ENCODE results near the gene TFF2. TPM values are rescaled to one million over a fixed set of nuclear protein-coding genes. Genes with fewer than 3 reads are reported as not detected.

TFF2 gene
- polyA plus RNA-seq, 1 donor (not counting 4 experiments of a cell fraction or from before 2014, with no cell fraction given), result not detected

DNA sequence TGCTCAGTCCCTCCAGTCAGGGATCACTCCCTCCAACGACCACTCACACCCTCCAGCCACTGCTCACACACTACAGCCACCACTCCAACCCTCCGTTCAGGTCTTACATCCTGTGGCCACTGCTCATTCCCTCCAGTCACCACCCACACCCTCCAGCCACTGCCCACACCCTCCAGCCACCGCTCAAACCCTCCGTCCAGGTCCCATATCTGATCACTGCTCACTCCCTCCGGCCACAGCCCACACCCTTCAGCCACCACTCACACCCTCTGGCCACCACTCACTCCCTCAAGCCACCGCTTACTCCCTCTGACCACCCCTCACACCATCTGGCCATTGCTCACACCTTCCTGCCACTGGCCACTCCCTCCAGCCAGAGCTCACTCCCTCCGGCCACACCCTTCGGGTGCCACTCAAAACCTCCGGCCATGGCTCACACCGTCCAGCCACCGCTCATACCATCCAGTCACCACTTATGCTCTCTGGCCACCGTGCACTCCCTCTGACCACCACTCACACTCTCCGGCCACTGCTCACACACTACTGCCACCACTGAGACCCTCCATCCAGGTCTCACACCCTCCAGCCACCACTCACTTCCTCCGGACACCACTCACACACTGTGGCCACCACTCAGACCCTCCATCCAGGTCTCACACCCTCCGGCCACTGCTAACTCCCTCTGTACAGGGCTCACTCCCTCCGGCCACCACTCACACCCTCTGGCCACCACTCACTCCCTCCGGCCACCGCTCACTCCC, 20.3 kb upstream of the TFF2 start:
- no peaks in the 10 kb centered on the region for H4K20me1 ChIP-seq (ENCODE audit: control insufficient read depth, extremely low read depth, insufficient read depth, low read length)
- TF ChIP-seq EZH2 (IDR thresholded peaks at IDR 0.05; ENCODE audit: low read length), result no peak
- TF ChIP-seq, protein P1, sequence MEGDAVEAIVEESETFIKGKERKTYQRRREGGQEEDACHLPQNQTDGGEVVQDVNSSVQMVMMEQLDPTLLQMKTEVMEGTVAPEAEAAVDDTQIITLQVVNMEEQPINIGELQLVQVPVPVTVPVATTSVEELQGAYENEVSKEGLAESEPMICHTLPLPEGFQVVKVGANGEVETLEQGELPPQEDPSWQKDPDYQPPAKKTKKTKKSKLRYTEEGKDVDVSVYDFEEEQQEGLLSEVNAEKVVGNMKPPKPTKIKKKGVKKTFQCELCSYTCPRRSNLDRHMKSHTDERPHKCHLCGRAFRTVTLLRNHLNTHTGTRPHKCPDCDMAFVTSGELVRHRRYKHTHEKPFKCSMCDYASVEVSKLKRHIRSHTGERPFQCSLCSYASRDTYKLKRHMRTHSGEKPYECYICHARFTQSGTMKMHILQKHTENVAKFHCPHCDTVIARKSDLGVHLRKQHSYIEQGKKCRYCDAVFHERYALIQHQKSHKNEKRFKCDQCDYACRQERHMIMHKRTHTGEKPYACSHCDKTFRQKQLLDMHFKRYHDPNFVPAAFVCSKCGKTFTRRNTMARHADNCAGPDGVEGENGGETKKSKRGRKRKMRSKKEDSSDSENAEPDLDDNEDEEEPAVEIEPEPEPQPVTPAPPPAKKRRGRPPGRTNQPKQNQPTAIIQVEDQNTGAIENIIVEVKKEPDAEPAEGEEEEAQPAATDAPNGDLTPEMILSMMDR (optimal IDR thresholded peaks at IDR 0.05 in 1 of 3, IDR thresholded peaks at IDR 0.05 in 1 of 3, conservative IDR thresholded peaks at IDR 0.05 in 1 of 3; ENCODE audit: extremely low read depth in 1 of 3, insufficient read depth in 2 of 3, low read length in 3 of 3), result no peak
- no peak overlapping the region for H2AFZ ChIP-seq (ENCODE audit: control insufficient read depth, low read length)
- FAIRE-seq (no peak), DNase-seq (ENCODE audit: low read depth, low spot score) (no peak)
- H3K4me3 ChIP-seq (ENCODE audit: control insufficient read depth in 2 of 3, extremely low read depth in 1 of 3, insufficient read depth in 2 of 3, low read depth in 1 of 3, low read length in 3 of 3), result no peak overlapping the region
- no peaks in the 10 kb centered on the region for H3K36me3 ChIP-seq (ENCODE audit: control insufficient read depth in 2 of 2, extremely low read depth in 1 of 2, insufficient read depth in 2 of 2, low read length in 2 of 2)
- H3K27me3 ChIP-seq (ENCODE audit: control insufficient read depth, extremely low read depth, insufficient read depth, low read length), result peaks cover 21% of the 10 kb centered on the region
- no peak overlapping the region for H3K27ac ChIP-seq (ENCODE audit: control insufficient read depth, insufficient read depth, low read length)
- H3K9me1 ChIP-seq (ENCODE audit: control insufficient read depth, extremely low read depth, insufficient read depth, low read length), result no peaks in the 10 kb centered on the region
- no peaks in the 10 kb centered on the region for H3K79me2 ChIP-seq (ENCODE audit: control insufficient read depth, insufficient read depth, low read length)
- no peak overlapping the region for H3K9ac ChIP-seq (ENCODE audit: control insufficient read depth, extremely low read depth, insufficient read depth, low read length)
- no peak overlapping the region for H3K4me2 ChIP-seq (ENCODE audit: control insufficient read depth, extremely low read depth, insufficient read depth, low read depth, low read length)
- H3K9me3 ChIP-seq (ENCODE audit: control insufficient read depth, low read depth, low read length), result no peaks in the 10 kb centered on the region
- dilution Hi-C loops (cut with MboI; ENCODE audit: extremely low pct_ligation_motif_present, low sequenced_read_pairs), result no loop called here
- H3K4me1 ChIP-seq (ENCODE audit: control insufficient read depth, extremely low read depth, insufficient read depth, low read length), result no peaks in the 10 kb centered on the region

DNA sequence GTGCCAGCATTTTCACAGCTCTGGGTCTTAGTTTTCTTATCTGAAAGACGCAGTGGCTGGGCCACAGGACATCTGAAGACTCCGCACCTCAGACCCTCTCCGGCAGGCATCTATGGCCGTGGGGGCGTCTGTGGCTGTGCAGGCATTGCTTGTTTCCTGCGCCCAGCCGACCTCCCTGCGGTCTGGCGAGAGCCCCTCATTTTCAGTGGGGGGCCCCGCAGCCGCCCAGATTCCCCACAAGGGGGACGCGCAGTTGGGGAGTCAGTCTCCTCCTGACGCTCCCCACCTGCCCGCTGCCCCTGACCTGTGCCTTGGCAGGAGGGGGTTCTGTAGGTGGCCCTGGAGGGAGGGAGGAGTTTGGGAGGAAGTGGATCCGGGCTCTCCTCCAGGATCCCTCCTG, 19.0 kb upstream of the TFF2 start:
- DNase-seq (ENCODE audit: low read depth, low spot score), result no peak
- Histone ChIP-seq H3K4me3 (ENCODE audit: control insufficient read depth in 2 of 3, extremely low read depth in 1 of 3, insufficient read depth in 2 of 3, low read depth in 1 of 3, low read length in 3 of 3) (no peak overlapping the region), H3K9me1 (ENCODE audit: control insufficient read depth, extremely low read depth, insufficient read depth, low read length) (no peaks in the 10 kb centered on the region), H3K36me3 (ENCODE audit: control insufficient read depth in 2 of 2, extremely low read depth in 1 of 2, insufficient read depth in 2 of 2, low read length in 2 of 2) (no peaks in the 10 kb centered on the region), H3K27me3 (ENCODE audit: control insufficient read depth, extremely low read depth, insufficient read depth, low read length) (peaks cover 10% of the 10 kb centered on the region), H3K27ac (ENCODE audit: control insufficient read depth, insufficient read depth, low read length) (no peak overlapping the region), H3K4me2 (ENCODE audit: control insufficient read depth, extremely low read depth, insufficient read depth, low read depth, low read length) (no peak overlapping the region), H3K9me3 (ENCODE audit: control insufficient read depth, low read depth, low read length) (no peaks in the 10 kb centered on the region), H3K4me1 (ENCODE audit: control insufficient read depth, extremely low read depth, insufficient read depth, low read length) (no peaks in the 10 kb centered on the region), H3K9ac (ENCODE audit: control insufficient read depth, extremely low read depth, insufficient read depth, low read length) (no peak overlapping the region), H4K20me1 (ENCODE audit: control insufficient read depth, extremely low read depth, insufficient read depth, low read length) (no peaks in the 10 kb centered on the region), H2AFZ (ENCODE audit: control insufficient read depth, low read length) (no peak overlapping the region), H3K79me2 (ENCODE audit: control insufficient read depth, insufficient read depth, low read length) (no peaks in the 10 kb centered on the region)
- TF ChIP-seq EZH2 (IDR thresholded peaks at IDR 0.05; ENCODE audit: low read length), result no peak
- no peak for FAIRE-seq
- dilution Hi-C loops (cut with MboI; ENCODE audit: extremely low pct_ligation_motif_present, low sequenced_read_pairs), result no loop called here

All from keratinocyte (primary cell).